ENCODE measurements around the gene TMEM43. TPM values are rescaled to one million over a fixed set of nuclear protein-coding genes. Genes with fewer than 3 reads are reported as not detected.

TMEM43 gene
- total RNA-seq, 1 donor from 2014 or later: 38.0 TPM

DNA sequence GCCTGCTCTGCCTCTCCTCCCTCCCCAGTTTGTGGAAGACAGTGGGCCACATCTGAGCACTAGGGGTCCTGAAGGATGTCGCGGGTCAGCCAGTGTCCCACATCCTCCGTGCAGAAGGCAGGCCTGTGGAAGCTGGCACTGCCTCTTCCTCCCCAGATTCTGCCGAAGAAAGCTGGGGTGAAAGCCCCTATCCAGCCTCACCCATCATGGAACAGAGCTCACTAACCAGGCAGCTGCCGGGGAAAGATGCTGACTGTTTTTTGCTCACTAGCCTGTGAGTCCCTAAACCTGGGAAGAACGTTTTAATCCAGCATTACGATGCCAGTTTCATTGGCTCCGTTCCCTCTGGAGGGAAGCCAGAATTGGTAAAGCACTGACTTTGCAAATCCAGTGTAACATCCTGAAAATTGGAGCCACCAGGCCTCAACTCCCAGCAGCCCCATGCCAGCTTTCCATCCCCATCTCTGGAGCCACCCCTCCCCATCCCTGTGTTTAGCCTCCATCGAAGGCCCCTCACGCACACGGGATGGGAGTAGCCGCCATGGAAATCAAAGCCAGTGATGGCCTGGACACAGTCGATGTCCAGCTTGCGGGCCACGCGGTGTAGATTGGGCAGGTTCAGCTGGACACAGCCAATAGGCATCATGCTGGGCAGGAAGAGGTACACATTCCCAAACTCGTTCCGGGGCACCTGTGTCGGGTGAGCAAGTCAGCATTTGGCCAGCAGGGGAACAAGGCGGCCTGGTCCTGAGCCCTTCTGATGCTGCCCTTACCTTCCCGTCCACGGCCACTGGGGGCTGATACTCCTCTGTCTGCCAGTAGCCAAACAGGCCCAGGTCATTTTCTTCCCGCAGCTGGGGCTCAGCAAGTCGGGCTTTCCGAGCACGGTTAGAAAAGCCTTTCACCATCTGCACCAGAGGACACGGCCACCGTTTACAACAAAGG, 23.5 kb downstream of the TMEM43 start:
- intact Hi-C loops (cut with micrococcal nuclease): no loop called here

GRCh38 chr3:14150078-14150477, 25.2 kb downstream of the TMEM43 start:
- intact Hi-C loops (cut with micrococcal nuclease): no loop called here

DNA sequence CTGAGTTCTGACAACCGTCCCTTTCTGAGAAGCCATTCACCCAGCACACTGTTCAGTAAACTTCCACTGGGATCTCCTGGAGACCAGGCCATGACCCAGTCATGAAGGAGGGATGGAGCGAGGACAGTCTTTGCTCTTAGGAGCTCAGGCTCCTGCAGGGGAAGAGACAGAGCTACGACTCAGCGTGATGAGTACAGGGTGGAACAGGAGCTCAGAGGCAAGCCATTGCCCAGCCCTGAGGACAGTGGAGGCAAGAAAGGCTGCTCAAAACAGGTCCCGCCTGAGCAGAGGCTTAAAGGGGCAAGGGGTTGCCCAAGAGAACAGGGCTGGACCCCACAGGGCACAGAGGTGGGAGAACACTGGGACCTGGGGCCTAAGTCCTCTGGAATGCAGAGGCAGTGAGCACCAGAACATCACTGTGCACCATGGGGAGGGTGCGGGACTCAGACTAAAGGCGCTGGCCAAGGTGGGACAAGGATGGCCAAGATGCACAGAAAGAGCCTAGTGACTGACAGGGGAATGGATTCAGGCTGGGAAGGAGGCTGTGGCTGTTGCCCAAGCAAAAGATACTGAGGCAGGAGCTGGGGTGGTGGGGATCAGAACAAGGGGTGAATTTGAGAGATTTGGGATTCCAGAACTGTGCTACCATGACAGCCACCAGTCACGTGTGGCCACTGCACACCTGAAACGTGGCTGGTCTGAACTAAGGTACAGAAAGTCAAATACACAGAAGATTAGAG, 25.8 kb downstream of the TMEM43 start:
- intact Hi-C loops (cut with micrococcal nuclease): no loop called here

DNA sequence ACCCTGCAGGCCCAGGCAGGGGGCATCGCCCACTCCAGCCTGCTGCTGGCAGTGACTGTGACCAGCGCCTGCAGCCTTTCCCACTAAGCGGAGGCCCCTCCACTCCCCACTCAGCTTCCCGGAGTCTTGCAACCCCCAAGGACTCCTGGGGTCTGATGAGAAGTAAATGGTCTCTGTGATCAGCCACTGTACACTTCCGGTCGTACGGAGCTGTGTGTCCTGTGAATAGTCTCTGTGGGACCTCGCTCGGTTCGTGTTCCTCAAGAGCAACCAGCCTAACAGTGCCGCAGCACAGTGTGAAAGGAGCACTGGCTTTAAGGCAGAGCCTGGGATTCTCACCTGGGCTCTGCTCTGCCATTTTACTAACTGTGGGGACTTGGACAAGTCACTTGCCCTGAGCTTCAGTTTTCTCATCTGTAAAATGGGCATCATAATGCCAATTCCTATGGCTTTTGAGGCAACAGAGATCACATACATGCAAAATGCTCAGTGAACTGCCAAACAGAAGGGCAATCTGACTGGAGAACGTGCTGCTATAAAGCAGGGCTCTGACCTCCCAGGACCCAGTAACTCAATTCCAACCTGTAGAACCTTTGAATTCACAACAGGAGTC, 26.7 kb downstream of the TMEM43 start:
- intact Hi-C loops (cut with micrococcal nuclease): no loop called here

GRCh38 chr3:14152233-14152962, 27.5 kb downstream of the TMEM43 start:
- intact Hi-C loops (cut with micrococcal nuclease): no loop called here

DNA sequence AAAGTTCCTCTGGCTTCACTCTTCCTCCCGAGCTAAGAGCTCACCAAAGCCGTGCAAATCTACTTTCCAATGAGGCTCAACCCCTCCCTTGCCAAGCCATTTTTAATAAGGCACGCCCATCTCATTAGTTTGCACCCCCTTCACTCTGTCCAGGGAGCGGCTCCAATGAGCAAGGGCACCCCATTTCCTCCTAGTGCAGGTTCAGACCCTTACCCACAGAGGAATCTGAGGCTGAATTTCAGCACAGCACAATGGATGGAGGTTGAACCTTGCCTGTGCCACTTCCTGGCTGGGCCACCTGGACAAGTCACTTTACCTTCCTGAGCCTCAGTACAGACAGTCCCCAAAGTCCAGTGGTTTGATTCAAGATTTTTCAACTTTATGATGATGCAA, 28.1 kb downstream of the TMEM43 start:
- intact Hi-C loops (cut with micrococcal nuclease): no loop called here

DNA sequence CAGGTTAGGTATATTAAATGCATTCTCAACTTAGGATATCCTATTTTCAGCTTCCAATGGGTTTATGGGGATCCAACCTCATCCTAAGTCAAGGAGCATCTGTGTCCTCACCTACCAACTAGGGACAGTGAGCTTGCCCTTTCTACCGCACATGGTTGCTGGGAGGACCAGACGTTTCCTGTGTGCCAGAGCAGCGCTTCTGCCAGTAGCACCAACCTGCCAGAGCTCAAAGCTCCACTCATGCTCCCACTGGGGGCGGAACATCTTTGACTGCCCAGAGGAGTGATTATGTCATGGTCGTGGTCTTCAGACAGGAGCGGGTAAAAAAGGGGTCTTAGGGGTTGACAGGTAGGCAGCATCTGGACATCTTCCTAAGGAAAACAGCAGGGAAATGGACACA, 28.8 kb downstream of the TMEM43 start:
- intact Hi-C loops (cut with micrococcal nuclease): no loop called here

DNA sequence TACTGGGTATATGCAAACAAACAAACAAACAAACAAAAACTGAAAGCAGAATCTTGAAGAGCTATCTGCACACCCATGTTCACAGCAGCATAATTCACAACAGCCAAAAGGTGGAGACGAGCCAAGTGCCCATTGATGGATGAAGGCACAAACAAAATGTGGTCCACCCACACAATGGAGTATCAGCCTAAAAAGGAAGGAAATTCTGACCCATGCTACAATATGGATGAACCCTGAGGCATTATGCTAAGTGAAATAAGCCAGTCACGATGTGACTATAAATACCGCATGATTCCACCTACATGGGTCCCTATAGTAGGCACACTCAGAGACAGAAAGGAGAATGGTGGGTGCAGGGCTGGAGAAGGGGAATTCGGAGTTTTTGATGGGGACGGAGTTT, 29.4 kb downstream of the TMEM43 start:
- intact Hi-C loops (cut with micrococcal nuclease): no loop called here

DNA sequence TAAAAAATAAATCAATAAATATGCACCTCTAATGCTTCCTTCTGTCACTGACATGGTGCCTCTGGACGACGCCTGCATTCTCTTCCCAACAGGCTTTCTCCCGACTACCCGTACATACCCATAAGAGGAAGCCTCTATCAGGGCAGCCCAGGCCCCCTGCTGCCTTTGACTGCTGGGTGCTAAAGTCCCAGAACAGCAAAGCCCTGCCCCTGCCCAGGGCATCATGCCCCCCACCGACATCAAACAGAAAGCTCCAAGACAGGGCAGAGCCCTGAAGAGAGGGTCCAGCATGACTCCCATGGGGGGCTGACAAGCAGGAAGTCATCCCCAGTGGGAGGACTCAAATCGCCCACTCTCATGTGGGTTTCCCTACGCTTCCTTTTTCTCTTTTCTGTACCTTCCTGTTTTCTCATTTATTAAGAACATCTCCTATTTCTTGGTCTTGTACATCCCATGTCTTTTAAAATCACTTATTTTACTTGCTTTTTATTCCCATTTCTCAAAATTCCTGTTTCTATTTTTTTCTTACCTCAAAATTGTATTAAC, 30.1 kb downstream of the TMEM43 start:
- intact Hi-C loops (cut with micrococcal nuclease): no loop called here

- intact Hi-C loops (cut with micrococcal nuclease): no loop called here
Measured at GRCh38 chr3:14156201-14156600, 31.3 kb downstream of the TMEM43 start.

DNA sequence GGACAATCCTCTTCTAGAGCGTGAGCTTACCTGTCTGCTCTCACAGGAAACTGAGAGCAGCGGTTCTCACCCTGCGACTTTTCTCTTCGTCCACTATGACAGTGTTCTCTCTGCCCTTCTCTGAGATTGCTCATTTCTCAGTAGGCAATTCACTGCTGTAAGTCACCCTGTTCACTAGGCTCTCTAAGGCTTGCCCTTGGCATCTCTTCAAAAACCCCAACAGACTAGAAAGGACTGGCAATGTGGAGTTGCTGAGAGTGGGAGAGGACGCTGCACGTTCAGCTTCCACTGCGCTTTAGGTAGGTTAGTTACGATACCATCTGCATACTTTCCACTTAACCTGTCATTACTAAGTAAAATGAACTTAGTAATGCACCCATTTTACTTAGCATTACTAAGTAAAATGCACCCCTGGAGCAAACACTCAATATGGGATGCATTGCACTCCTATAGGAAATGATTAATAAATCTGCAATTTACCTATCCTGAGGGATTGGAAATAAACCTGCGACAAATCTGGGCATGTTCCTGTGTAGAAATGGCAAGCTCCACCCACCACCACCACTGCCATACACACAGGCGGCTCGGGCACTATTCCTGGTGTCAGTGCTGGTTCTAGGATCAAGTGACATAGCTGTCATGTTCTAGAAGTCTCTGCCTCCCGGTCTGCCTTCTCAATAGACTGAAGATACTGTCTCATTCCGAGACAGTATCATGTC, 32.1 kb downstream of the TMEM43 start:
- intact Hi-C loops (cut with micrococcal nuclease): no loop called here

- intact Hi-C loops (cut with micrococcal nuclease): no loop called here
Measured at GRCh38 chr3:14157951-14158350, 33.1 kb downstream of the TMEM43 start.

GRCh38 chr3:14158370-14158769, 33.5 kb downstream of the TMEM43 start:
- intact Hi-C loops (cut with micrococcal nuclease): no loop called here

DNA sequence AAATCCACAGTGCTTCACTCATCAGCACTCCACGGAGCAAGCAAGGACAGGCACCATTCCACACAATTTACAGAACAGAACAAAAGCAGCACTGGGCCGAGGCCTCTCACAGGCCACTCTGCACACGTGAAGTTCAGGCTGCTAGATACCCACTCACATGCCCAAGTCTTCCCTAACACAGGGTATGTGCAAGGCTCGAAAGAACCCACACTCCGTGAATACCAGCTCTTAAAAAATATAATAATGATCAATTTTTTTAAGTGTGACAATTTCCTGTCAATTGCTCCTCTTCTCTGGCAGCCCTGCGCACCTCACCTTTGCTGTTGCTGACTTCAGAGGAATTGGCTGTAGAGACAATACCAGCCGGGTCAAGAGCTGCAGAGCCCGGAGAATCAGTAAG, 34.6 kb downstream of the TMEM43 start:
- intact Hi-C loops (cut with micrococcal nuclease): no loop called here

- intact Hi-C loops (cut with micrococcal nuclease): no loop called here
Measured at GRCh38 chr3:14161282-14161681, 36.4 kb downstream of the TMEM43 start.

DNA sequence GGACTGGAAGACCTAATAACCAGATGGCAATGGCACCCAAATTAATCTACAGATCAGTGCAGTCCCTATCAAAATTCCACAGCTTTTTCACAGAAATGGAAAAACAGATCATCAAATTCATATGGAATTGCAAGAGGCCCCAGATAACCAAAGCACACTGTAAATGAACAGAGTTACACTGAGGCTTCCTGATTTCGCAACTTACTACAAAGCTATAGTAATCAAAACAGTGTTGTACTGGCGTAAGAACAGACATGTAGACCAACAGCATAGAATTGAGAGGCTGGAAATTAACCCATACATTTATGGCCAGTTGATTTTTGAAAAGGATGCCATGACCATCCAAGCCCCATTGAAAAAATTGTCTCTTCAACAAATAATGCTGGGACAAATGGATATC, 37.3 kb downstream of the TMEM43 start:
- intact Hi-C loops (cut with micrococcal nuclease): no loop called here

GRCh38 chr3:14166877-14167603, 42.2 kb downstream of the TMEM43 start:
- intact Hi-C loops (cut with micrococcal nuclease): no loop called here

DNA sequence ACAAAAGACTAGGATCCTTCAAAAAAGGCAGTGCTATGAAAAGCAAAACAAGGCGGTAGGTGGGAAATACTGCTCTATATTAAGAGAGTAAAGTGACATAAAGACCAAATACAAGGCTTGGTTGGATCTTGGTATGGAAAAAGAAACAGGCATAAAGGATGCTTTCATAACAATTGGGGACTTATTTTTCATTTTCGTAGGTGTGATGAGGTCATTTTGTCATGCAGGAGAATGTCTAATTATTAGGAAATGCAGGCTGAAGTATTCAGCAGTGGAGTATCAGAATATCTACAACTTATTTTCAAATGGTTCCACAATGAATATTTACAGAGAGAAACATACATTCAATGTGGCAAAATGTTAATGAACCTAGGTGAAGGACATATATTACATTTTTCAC, 44.6 kb downstream of the TMEM43 start:
- intact Hi-C loops (cut with micrococcal nuclease): no loop called here

GRCh38 chr3:14169871-14170270, 45.0 kb downstream of the TMEM43 start:
- intact Hi-C loops (cut with micrococcal nuclease): loop anchor here (10.0 kb wide), 1 partner anchor 265 kb away; no protein-coding TSS in a partner anchor
